HPDE6-E6E7 (cell line): ENCODE measurements around the gene IFIT5.
"Not testable (repeated sequence)": the region's sequence is repeated elsewhere in the genome, so short reads cannot be mapped to it uniquely, and the experiment has no call there.

Experiments used
- DNase-seq: peaks from one replicate; pipeline ENCODE4 v3.0.0; 2011; ENCODE audit warnings: missing footprints; ENCODE audit errors: extremely low spot score

The IFIT5 gene, protein sequence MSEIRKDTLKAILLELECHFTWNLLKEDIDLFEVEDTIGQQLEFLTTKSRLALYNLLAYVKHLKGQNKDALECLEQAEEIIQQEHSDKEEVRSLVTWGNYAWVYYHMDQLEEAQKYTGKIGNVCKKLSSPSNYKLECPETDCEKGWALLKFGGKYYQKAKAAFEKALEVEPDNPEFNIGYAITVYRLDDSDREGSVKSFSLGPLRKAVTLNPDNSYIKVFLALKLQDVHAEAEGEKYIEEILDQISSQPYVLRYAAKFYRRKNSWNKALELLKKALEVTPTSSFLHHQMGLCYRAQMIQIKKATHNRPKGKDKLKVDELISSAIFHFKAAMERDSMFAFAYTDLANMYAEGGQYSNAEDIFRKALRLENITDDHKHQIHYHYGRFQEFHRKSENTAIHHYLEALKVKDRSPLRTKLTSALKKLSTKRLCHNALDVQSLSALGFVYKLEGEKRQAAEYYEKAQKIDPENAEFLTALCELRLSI

GRCh38 chr10:89414146-89414878 is at the start of gene IFIT5:
Gene IFIT5, plus strand, starts transcription at chr10:89414568. Its CDS starts 231 bp downstream, at chr10:89414799.
- no peak for DNase-seq

- no peak for DNase-seq
Observed at GRCh38 chr10:89367529-89367928, 46.8 kb upstream of the IFIT5 start.

- no peak for DNase-seq
Observed at GRCh38 chr10:89368129-89368528, 46.2 kb upstream of the IFIT5 start.

DNA sequence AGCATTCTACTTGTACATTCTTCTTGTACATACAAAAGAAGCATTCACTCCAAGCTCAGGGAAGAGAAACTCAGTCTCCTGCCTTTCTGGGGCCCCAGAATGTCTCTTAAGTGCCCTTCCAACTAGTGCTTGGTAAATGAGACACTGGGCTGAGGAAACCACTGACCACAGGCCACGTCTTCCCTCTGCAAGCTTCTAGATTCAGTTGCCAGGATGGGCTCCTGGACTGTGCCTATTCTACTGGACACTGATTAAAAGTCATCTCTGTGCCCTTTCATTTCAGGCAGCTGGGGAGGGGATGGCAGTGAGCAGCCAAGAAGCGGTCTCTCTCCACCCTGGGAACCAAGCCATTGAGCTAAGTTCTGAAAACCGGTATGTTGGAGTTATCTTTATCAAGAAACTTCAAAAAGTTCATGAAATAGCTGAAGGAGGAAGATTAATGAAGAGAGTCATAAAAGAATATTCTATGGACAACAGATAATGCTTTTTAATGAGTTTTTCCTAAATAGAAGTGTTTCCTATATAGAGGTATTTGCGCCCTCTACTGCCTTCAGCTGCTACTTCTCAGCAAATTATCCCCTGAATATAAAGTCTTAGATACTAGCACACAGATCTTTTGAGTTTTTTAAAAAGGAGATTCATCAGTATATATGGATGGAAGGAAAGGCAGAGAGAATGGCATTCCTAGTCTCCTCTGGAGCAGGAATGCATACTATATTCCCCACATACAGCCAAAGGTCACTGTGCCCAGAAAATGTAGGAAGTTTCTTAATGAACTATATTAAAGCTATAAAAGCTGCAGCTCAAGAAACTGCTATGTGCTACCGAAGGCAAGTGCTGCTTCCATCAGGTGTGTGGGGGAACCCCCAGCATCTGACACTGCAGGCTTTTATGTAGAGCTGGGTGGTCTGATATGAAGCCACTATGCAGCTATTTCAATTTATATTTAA is 44.9 kb upstream of the IFIT5 start:
- no peak for DNase-seq

DNA sequence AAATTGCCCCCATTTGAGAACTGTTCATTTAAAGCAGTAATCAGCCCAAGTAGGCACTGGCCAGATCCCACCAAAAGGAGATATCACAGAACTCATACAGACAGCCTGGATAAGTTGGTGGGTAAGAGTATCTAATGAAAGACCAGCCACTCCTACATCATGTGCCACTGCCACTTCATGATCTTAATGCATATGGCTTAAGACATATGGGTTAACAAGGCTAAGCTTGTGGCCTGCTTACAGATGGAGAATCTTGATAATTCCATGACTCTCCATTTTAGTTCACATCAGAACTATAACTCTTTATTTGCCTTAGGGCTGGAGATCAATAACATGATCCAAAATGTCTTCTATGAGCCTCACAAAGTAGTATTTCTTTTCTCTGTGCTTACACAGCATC is 43.3 kb upstream of the IFIT5 start:
- no peak for DNase-seq

DNA sequence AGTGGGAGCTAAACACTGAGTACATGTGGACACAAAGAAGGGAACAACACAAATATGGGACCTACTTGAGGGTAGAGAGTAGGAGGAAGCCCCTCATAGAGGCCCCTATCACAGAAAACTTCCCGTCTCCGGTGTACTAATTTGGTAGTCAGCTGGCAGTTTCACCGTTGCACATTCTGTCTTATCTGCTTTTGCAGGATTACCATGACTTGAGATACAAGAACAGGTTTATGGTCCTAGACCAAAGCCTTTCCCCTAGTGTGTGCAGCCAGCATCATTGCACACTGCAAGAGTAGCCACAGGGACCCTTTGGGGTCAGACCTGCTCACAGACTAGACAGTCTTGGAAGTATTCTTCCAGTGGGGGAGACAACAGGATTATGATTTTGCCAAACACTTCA is 42.4 kb upstream of the IFIT5 start:
- no peak for DNase-seq

- peak; percentile 41 for DNase-seq
Observed at GRCh38 chr10:89373916-89374711, 40.3 kb upstream of the IFIT5 start.

DNA sequence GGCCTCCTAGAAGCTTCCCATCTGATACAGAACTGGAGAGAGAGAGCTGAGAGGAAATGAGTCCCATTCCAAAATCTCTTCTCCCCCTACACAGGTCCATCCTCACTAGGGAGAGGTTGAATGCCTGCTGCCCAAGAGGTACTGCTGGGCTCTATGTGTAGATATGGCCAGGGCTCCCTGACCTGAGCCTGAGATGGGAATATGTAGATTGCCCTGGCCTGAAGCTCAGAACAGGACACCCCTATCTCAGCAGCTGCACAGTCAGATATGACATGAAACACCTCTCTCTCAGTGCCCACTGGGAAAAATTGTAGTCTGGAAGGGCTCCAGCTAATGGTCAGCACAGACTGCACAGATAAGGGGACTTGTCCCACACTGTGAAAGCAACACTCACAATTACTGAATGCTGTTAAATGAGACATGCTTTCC is 39.6 kb upstream of the IFIT5 start:
- no peak for DNase-seq

DNA sequence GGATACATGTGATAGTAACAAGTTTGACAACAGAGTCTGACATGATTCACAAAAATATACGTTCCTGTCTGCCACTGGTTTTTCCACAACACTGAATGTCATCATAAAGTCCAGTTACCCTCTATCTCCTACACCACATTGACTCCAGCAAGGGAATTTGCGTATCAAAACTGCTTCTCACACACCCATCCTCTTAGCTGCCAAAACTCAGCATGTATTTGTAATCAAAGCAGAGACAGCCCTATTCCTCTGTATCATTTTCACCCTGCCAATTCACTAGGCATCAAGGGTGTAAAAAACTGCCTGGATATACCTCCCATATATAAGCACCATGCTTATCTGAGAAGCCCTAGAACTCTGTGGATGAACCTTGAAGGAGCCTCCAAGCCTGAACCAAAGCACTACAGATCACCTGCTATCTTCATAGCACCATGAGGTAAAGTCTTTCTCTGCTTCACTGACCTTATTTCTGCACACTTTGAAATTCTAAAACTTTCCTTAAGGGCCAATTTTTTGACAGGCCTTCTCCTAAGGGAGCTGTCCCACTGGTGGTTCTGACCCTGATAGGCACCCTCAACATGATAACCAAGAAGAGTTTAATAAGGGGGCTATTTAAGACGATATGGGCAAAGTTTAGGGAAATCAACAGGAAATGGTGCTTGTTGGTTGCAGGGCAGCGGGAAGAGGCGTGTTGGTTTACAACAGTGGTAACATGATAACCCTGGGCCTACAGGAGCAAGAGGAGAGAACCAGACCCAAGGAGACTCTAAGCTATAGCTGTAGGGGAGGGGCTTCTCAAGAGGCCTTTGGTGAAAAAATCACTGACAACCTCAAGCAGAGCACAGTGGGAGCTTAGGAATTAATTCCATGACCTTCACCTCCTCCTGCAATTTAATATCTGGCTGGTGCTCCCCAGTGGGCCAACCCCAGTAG is 36.4 kb upstream of the IFIT5 start, which contains the start of gene IFIT1B:
Gene IFIT1B (plus strand): TSS at position 352 of the 933 bp plus-strand sequence. CDS start 80 bp downstream, at position 432.
- DNase-seq, result no peak

DNA sequence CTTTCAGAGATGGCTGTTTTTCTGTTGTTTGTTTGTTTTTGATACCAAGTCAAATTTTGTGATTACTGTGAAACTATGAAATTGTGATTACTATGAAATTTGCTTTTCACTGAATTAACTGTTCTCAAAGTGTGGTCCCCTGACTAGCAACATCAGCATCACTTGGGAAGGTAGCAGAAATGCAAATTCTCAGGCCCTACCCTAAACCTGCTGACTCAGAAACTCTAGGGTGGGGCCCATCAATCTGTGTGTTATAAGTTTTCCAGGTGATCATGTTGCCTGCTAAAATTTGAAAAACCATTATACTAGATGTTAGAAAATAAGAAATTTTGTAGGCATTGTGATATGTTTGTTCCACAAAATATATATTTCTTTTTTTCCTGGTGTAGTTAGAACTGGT is 35.3 kb upstream of the IFIT5 start:
- no peak for DNase-seq

GRCh38 chr10:89382757-89383156 is 31.6 kb upstream of the IFIT5 start:
- no peak for DNase-seq

DNA sequence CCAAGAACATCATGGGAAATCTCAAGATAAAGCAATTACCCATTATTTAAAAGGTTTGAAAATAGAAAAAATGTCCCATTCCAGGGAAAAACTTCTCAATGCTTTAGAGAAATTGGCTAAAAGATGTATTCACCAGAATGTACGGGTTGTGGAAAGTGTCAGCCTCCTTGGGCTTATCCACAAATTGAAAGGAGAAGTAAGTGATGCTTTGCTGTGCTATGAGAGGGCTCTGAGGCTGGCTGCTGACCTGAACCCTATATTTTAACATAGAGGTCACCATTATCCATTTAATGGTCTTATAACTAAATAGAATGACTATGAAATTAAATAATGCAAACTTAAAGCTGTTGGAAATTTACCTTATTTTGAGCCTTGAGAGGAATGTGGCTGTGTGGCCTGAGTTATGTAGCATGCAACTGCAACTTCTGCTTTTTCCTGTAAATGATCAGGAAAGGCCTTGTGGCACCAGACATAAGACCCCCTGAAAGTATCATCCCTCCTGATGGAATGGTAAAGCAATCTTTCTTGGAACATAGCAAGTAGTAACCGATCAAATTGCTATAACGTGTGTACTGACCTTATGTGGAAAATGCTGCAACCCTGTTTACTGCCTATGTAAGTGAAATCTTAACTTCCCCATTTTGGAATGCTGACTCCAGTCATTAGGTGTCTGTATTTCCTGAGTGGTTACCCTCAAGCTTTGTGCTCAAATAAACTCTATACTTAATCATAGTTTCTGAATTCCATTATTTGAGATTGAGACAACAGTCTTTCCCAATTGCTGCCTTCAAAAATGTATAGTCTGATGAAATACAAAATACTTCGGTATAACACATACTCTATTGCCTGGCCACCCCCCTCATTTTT is 29.7 kb upstream of the IFIT5 start:
- DNase-seq, result no peak

DNA sequence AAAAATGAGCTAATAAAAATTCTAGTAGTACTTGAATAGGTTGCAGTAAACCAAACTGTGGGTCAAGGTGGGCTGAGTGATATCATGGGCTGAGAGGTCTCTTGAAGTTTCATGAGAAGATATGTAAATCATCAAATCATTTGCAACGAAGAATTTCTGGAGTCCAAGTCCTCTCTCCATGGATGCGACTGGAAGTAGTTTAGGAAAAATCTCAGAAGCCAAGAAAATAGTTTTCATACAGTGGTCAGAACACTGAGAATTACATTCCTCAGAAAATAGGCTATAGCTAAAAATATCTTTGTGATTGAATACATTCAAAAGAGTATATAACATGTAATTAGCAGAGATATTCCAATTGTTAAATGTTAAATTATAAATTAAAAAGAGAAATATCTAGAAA is 25.6 kb upstream of the IFIT5 start:
- no peak for DNase-seq

DNA sequence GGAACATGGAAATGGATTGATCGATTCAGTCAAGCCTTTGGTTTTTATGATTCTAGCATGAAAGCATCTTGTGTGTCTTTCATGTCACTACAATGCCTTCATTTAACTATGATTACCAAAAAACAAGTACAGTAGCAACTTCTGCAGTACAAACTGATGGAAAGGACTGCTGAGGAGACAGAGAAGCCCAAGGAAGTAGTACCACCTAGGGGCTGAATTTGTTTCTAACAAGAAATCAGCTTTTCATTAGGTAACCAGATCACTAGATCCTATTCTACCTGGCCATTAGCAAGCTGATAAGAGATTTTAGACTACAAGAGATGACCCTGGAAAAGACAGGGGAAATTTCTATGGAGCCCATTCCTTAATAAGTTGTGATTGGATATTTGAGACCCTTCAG is 25.1 kb upstream of the IFIT5 start:
- no peak for DNase-seq

- DNase-seq, result no peak
Observed at GRCh38 chr10:89390476-89391225, 23.7 kb upstream of the IFIT5 start.

- DNase-seq, result not testable (repeated sequence)
Observed at GRCh38 chr10:89391226-89391576, 23.2 kb upstream of the IFIT5 start.

GRCh38 chr10:89391907-89392756 is 22.2 kb upstream of the IFIT5 start, which contains the start of gene IFIT1:
Gene IFIT1, plus strand, starts transcription at chr10:89392623. Its CDS starts 90 bp downstream, at chr10:89392713.
- peak; percentile 85 for DNase-seq
